Measurements from ENCODE around the gene CSF3R. TPM values are rescaled to one million over a fixed set of nuclear protein-coding genes. Genes with fewer than 3 reads are reported as not detected.

CSF3R gene
- total and polyA plus RNA-seq, 9 of the 15 experiments (the other 6 are each of a cell fraction or from before 2014, with no cell fraction given): 0.21 to 0.86 (median 0.40) TPM; not detected in 1

DNA sequence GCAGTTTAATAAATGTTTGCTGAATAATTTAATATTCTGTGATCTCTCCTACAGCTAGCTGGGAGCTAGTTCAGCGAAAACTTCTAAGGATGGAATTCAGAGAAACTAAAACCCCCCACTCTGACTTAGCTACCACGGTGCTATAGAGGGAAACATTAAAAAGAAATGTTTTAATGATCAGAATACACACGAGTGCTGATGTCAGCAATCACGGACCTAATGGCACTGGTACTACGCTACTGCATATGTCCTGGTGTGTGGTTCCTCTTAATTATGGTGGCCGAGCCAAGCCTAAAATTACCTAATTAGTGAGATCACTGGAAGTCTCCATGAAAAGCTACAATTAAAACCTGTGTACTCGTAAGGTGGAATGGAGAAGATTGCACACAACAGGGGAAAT, 61.1 kb downstream of the CSF3R start (continued):
- peak; percentile 47 for TF ChIP-seq MAFK (IDR thresholded peaks at IDR 0.05; ENCODE audit: low read length)
- no peak for TF ChIP-seq STAG1 (CRISPR knock-in tag; IDR thresholded peaks at IDR 0.05; ENCODE audit: borderline replicate concordance)
- TF ChIP-seq MAFF (IDR thresholded peaks at IDR 0.05; ENCODE audit: low read length): peak; percentile 54; the same call in 1 of the 2 replicates

DNA sequence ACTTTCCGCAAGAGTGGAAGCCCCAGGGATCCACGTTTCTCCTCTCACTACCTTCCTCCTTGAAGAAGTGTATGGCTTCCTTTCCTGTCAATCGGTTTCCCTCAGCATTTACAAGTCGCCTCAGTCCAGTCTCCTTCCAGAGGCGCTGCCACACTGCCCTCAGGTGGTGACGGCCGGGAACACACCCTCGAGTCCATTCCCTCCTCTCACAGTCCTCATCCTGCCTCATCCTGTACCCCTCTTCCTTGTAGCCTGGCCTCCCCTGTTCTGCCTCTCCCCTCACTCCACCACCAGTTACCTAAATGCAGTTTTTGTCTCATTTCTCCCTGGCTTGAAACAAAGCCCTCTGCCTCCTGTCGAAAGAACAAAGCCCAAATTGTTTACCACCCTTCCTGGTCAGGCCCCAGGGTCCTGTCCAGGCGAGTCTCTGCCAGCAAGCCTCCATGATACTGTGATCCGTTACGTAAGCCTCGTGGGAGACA, 61.8 kb downstream of the CSF3R start:
- ATAC-seq (peak; percentile 99), DNase-seq (ENCODE audit: extremely low read depth in 1 of 4, low spot score in 3 of 4) (peak; percentile 79 to 93 (median 89)), FAIRE-seq (peak; percentile 89)
- H3K4me3 ChIP-seq: no peak overlapping the region
- H3K9me1 ChIP-seq (ENCODE audit: control insufficient read depth, insufficient read depth, low read length): no peaks in the 10 kb centered on the region
- no peaks in the 10 kb centered on the region for H3K27me3 ChIP-seq (ENCODE audit: control insufficient read depth in 2 of 2, insufficient read depth in 2 of 2, low read length in 2 of 2)
- no peaks in the 10 kb centered on the region for H3K9me3 ChIP-seq (replicated peaks; ENCODE audit: control insufficient read depth, insufficient read depth, low read depth, low read length)
- BruUV-seq (replicated peaks): no TSS peak
- no peak overlapping the region for H3K4me2 ChIP-seq (ENCODE audit: insufficient read depth, low read length)
- ChIA-PET POLR2A (interaction anchor here (0.6 to 1.0 kb wide), 3 partner anchors 34 to 306 kb away, joined by 3 to 5 read pairs (median 3); partner anchors contain the start of gene MRPS15), CTCF (ENCODE audit: low intra/inter-chr PET ratio) (interaction anchor here (0.6 to 3.0 kb wide), 8 partner anchors 13 to 321 kb away, joined by 3 to 27 read pairs (median 4); partner anchors contain the start of gene TRAPPC3)
- 10% methylated on average over 13 of the region's 13 CpGs for WGBS (ENCODE audit: insufficient coverage, low coverage, missing lambda C conversion rate)
- intact Hi-C loops (cut with micrococcal nuclease) (loop anchor here (1.0 to 10.0 kb wide), 6 partner anchors 52 to 320 kb away; partner anchors contain the start of gene TRAPPC3), in situ Hi-C loops (cut with MboI) (loop anchor here (5.0 kb wide), 2 partner anchors 74 to 319 kb away; no protein-coding TSS in a partner anchor)
- H4K20me1 ChIP-seq (replicated peaks; ENCODE audit: control insufficient read depth, insufficient read depth, low read length): no peaks in the 10 kb centered on the region
- no peaks in the 10 kb centered on the region for H3K36me3 ChIP-seq (ENCODE audit: control insufficient read depth, insufficient read depth, low read length)
- H2AFZ ChIP-seq (ENCODE audit: low read depth, low read length): peak overlapping the region; percentile 58
- peak overlapping the region in 1 of 2 experiments; percentile 38; a peak in 1 of 4 replicates for H3K9ac ChIP-seq (ENCODE audit: insufficient read depth in 1 of 2, low read depth in 2 of 2, low read length in 2 of 2)
- no peaks in the 10 kb centered on the region for H3K79me2 ChIP-seq (ENCODE audit: control insufficient read depth, insufficient read depth, low read length)
- H3K27ac ChIP-seq (ENCODE audit: extremely low read depth, low read depth, low read length): no peak overlapping the region
- peaks cover 0 to 3% of the 10 kb centered on the region in 2 experiments; a peak in 2 of 5 replicates for H3K4me1 ChIP-seq (replicated peaks in 1 of 2; ENCODE audit: control insufficient read depth in 2 of 2, insufficient read depth in 2 of 2, low read length in 2 of 2)
- TF ChIP-seq, protein P1, sequence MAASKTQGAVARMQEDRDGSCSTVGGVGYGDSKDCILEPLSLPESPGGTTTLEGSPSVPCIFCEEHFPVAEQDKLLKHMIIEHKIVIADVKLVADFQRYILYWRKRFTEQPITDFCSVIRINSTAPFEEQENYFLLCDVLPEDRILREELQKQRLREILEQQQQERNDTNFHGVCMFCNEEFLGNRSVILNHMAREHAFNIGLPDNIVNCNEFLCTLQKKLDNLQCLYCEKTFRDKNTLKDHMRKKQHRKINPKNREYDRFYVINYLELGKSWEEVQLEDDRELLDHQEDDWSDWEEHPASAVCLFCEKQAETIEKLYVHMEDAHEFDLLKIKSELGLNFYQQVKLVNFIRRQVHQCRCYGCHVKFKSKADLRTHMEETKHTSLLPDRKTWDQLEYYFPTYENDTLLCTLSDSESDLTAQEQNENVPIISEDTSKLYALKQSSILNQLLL (CRISPR knock-in tag; IDR thresholded peaks at IDR 0.05; ENCODE audit: borderline replicate concordance): no peak
- TF ChIP-seq HLTF (IDR thresholded peaks at IDR 0.05) (peak; percentile 64; the same call in 1 of the 2 replicates), RB1 (IDR thresholded peaks at IDR 0.05; ENCODE audit: low read depth) (peak; percentile 86), CBX3 (IDR thresholded peaks at IDR 0.05; ENCODE audit: borderline replicate concordance in 1 of 2, low read length in 2 of 2) (0 out of 3 replicates have a peak, but pooled peaks of 1 of the 2 experiments have one; percentile 22), ZNF133 (CRISPR knock-in tag; IDR thresholded peaks at IDR 0.05) (no peak), ELF2 (CRISPR knock-in tag; IDR thresholded peaks at IDR 0.05) (peak; percentile 19; the same call in 1 of the 2 replicates), PHTF2 (CRISPR knock-in tag; IDR thresholded peaks at IDR 0.05) (no peak), KDM1A (IDR thresholded peaks at IDR 0.05) (no peak), PCBP1 (IDR thresholded peaks at IDR 0.05; ENCODE audit: low read depth, low read length, poor library complexity, severe bottlenecking) (no peak), TBL1XR1 (IDR thresholded peaks at IDR 0.05; ENCODE audit: low read length in 2 of 2) (peak in 1 of 2 experiments; percentile 62; a peak in 2 of 4 replicates)
- TF ChIP-seq, protein P2, sequence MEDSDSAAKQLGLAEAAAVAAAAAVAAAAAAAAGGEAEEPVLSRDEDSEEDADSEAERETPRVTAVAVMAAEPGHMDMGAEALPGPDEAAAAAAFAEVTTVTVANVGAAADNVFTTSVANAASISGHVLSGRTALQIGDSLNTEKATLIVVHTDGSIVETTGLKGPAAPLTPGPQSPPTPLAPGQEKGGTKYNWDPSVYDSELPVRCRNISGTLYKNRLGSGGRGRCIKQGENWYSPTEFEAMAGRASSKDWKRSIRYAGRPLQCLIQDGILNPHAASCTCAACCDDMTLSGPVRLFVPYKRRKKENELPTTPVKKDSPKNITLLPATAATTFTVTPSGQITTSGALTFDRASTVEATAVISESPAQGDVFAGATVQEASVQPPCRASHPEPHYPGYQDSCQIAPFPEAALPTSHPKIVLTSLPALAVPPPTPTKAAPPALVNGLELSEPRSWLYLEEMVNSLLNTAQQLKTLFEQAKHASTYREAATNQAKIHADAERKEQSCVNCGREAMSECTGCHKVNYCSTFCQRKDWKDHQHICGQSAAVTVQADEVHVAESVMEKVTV (CRISPR knock-in tag; IDR thresholded peaks at IDR 0.05): peak; percentile 95
- TF ChIP-seq, protein P3, sequence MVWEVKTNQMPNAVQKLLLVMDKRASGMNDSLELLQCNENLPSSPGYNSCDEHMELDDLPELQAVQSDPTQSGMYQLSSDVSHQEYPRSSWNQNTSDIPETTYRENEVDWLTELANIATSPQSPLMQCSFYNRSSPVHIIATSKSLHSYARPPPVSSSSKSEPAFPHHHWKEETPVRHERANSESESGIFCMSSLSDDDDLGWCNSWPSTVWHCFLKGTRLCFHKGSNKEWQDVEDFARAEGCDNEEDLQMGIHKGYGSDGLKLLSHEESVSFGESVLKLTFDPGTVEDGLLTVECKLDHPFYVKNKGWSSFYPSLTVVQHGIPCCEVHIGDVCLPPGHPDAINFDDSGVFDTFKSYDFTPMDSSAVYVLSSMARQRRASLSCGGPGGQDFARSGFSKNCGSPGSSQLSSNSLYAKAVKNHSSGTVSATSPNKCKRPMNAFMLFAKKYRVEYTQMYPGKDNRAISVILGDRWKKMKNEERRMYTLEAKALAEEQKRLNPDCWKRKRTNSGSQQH (CRISPR knock-in tag; IDR thresholded peaks at IDR 0.05): peak; percentile 94; the same call in 1 of the 2 replicates

All from K562 (cell line).